Measurements from ENCODE around the gene SCN8A.

GRCh38 chr12:51855586-51856428 lies 264.8 kb downstream of the SCN8A start:
- TF ChIP-seq POLR2A (IDR thresholded peaks at IDR 0.05; ENCODE audit: low read depth, low read length): no peak
- TF ChIP-seq POLR2AphosphoS5 (IDR thresholded peaks at IDR 0.05; ENCODE audit: low read depth, low read length): no peak
